Panc1 (cell line): ENCODE data around the gene ATP2B2. TPM values are rescaled to one million over a fixed set of nuclear protein-coding genes. Genes with fewer than 3 reads are reported as not detected.
A peak's percentile ranks its signal among the peaks of the same experiment; 100 is the strongest.

Source experiments
- ATAC-seq: fragments of 200-7000 bp; cut with Tn5 transposase; 2 replicates; pipeline ENCODE4 v1.9.1; 2020; ENCODE audit warnings: mild to moderate bottlenecking, moderate library complexity
- BruUV-seq: library from RNA; stranded (reverse); fragments of 400-500 nt; replicated peaks from 2 replicates; lab custom pipeline; 2021; lab: Mats Ljungman, UMichigan
- CTCF ChIA-PET: fragments of 300-600 bp; sonication (Branson Sonifier 250); formaldehyde crosslinking; loops from one replicate; lab custom pipeline; 2022; ENCODE audit warnings: antibody characterized with exemption; lab: Charles Lee
- POLR2A ChIA-PET: fragments of 300-600 bp; sonication (Branson Sonifier 250); formaldehyde crosslinking; loops from one replicate; lab custom pipeline; 2022; ENCODE audit warnings: antibody characterized with exemption; lab: Charles Lee
- DNase-seq: peaks from one replicate; pipeline ENCODE4 v3.0.0-alpha.2; 2010; ENCODE audit warnings: low read depth, low spot score
- H3K27ac ChIP-seq: 2 replicates; pipeline ENCODE4 v1.5.1; 2011; ENCODE audit warnings: mild to moderate bottlenecking, low read length, inconsistent platforms
- H3K27me3 ChIP-seq: fragments of 200-500 bp; sonication (Bioruptor generic); 2 replicates; pipeline ENCODE4 v1.6.0; 2014; ENCODE audit warnings: low read length, inconsistent platforms; ENCODE audit not compliant: control insufficient read depth, insufficient read depth
- H3K36me3 ChIP-seq: fragments of 200-500 bp; sonication (Bioruptor generic); 2 replicates; pipeline ENCODE4 v1.5.1; 2014; ENCODE audit warnings: inconsistent platforms, mild to moderate bottlenecking, low read length, moderate library complexity; ENCODE audit not compliant: control insufficient read depth, insufficient read depth
- H3K4me1 ChIP-seq: 2 replicates; pipeline ENCODE4 v1.5.1; 2011; ENCODE audit warnings: inconsistent platforms, mild to moderate bottlenecking, low read length, moderate library complexity; ENCODE audit not compliant: control insufficient read depth, insufficient read depth
- H3K4me3 ChIP-seq, 2 experiments: 2 replicates each; pipeline ENCODE4 v1.5.1; 2011 to 2012; ENCODE audit warnings: low read depth in 2 of 2, low read length in 2 of 2, mild to moderate bottlenecking in 2 of 2, inconsistent platforms in 1 of 2, moderate library complexity in 1 of 2
- H3K9me3 ChIP-seq: fragments of 200-500 bp; sonication (Bioruptor generic); 2 replicates; pipeline ENCODE4 v1.5.1; 2014; ENCODE audit warnings: low read depth, mild to moderate bottlenecking, inconsistent platforms, low read length, moderate library complexity; ENCODE audit not compliant: control insufficient read depth, insufficient read depth
- CTCF ChIP-seq: fragments of 450-650 bp; IDR thresholded peaks from 2 replicates; pipeline ENCODE4 v1.5.1; 2017; ENCODE audit warnings: mild to moderate bottlenecking
- POLR2AphosphoS5 ChIP-seq: IDR thresholded peaks from 2 replicates; pipeline ENCODE4 v1.6.1; 2012; ENCODE audit warnings: mild to moderate bottlenecking, low read depth, low read length, moderate library complexity
- SIN3A ChIP-seq: IDR thresholded peaks from 2 replicates; pipeline ENCODE4 v1.6.1; 2012; ENCODE audit warnings: low read depth, mild to moderate bottlenecking, low read length, moderate library complexity, borderline replicate concordance; ENCODE audit not compliant: insufficient read depth
- TCF7L2 ChIP-seq: IDR thresholded peaks from 2 replicates; pipeline ENCODE4 v1.6.1; 2011; ENCODE audit warnings: mild to moderate bottlenecking, low read depth, low read length, inconsistent platforms
- in situ Hi-C: cut with HindIII; loops from 2 replicates; pipeline ENCODE4 v1.10.0; 2016; ENCODE audit warnings: low sequenced_read_pairs, low pct_unique_long_range_greater_than_20kb
- intact Hi-C: fragments of 100-400 bp; cut with micrococcal nuclease; formaldehyde crosslinking; loops from one replicate; pipeline ENCODE4 v1.10.0; 2022; ENCODE audit not compliant: unreplicated experiment
- total RNA-seq: library from RNA; stranded (reverse); gene quantifications from one replicate; pipeline ENCODE4 v1.2.1, GENCODE V29; 2021; ENCODE audit not compliant: unreplicated experiment
- TF ChIP-seq, protein P1 (sequence below), 2 experiments: IDR thresholded peaks; 2 replicates each; pipeline ENCODE4 v1.6.1; 2011 to 2012; ENCODE audit warnings: low read depth in 2 of 2, control low read depth in 1 of 2, low read length in 1 of 2, mild to moderate bottlenecking in 1 of 2, moderate library complexity in 1 of 2; ENCODE audit not compliant: insufficient read depth in 1 of 2

ATP2B2 gene
- total RNA-seq, 1 experiment from 2014 or later: not detected

DNA sequence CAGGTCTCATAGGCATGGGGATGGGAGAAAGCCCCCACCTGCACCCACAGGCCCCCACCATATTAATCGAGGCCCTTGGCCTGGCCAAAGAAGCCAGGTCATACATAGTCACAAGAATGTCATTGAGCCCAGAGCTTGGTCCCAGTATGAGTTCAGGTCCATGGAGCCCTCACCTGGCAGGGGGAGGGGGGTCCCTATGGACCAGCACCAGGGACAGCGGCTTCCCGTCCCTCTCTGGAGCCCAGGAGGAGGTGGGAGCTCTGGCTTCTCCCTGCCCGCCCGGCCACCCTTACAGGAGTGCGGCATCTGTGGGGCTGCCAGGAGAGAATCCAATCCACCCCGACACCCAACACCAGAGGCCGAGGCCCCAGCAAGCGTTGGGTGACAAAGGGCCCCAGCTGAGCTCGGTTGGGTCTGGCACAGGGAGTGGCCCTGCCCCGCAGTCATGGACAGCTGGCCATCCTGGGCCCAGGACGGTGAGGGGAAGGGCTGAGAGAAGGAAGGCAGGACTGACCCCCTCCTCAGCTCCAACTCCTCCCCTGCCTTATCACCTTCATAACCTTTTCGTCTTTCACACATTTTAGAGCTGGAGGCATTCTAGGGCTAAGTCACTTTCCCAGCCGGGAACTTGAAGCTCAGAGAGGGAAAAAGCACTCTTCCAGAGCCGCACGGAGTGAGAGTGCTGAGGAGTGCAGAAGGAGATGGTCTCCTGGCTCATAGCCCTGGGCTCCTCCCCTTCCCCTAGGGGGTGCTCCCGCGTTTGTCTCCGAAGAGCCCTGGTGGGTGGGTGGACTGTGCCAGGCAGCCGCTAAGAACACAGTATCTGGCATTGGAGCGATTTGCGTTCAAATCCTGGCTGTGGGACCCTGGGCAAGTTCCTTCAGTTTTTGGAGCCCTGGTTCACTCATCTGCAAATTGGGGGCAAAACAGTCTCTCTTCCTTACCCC lies 54.6 kb downstream of the ATP2B2 start:
- no peaks in the 10 kb centered on the region for H3K9me3 ChIP-seq
- ChIA-PET CTCF (no interaction called here), POLR2A (no interaction called here)
- H3K4me3 ChIP-seq: no peak overlapping the region
- intact Hi-C loops: no loop called here
- BruUV-seq: no TSS peak
- no peak overlapping the region for H3K27ac ChIP-seq
- H3K27me3 ChIP-seq: no peaks in the 10 kb centered on the region; the same call in 1 of the 2 replicates
- TF ChIP-seq, protein P1, sequence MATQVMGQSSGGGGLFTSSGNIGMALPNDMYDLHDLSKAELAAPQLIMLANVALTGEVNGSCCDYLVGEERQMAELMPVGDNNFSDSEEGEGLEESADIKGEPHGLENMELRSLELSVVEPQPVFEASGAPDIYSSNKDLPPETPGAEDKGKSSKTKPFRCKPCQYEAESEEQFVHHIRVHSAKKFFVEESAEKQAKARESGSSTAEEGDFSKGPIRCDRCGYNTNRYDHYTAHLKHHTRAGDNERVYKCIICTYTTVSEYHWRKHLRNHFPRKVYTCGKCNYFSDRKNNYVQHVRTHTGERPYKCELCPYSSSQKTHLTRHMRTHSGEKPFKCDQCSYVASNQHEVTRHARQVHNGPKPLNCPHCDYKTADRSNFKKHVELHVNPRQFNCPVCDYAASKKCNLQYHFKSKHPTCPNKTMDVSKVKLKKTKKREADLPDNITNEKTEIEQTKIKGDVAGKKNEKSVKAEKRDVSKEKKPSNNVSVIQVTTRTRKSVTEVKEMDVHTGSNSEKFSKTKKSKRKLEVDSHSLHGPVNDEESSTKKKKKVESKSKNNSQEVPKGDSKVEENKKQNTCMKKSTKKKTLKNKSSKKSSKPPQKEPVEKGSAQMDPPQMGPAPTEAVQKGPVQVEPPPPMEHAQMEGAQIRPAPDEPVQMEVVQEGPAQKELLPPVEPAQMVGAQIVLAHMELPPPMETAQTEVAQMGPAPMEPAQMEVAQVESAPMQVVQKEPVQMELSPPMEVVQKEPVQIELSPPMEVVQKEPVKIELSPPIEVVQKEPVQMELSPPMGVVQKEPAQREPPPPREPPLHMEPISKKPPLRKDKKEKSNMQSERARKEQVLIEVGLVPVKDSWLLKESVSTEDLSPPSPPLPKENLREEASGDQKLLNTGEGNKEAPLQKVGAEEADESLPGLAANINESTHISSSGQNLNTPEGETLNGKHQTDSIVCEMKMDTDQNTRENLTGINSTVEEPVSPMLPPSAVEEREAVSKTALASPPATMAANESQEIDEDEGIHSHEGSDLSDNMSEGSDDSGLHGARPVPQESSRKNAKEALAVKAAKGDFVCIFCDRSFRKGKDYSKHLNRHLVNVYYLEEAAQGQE (IDR thresholded peaks at IDR 0.05; ENCODE audit: insufficient read depth in 1 of 2, low read depth in 2 of 2, low read length in 1 of 2): peak; percentile 68 to 75; a peak in 3 of 4 replicates
- TF ChIP-seq POLR2AphosphoS5 (no peak), CTCF (no peak), SIN3A (no peak), TCF7L2 (no peak)
- no peaks in the 10 kb centered on the region for H3K36me3 ChIP-seq
- H3K4me1 ChIP-seq: no peaks in the 10 kb centered on the region
- ATAC-seq (no peak), DNase-seq (no peak)
- in situ Hi-C loops: no loop called here

- H3K9me3 ChIP-seq: no peaks in the 10 kb centered on the region
- TF ChIP-seq TCF7L2 (no peak), CTCF (no peak), SIN3A (no peak), POLR2AphosphoS5 (no peak)
- TF ChIP-seq, protein P1 (IDR thresholded peaks at IDR 0.05; ENCODE audit: insufficient read depth in 1 of 2, low read depth in 2 of 2, low read length in 1 of 2): no peak
- no TSS peak for BruUV-seq
- intact Hi-C loops: no loop called here
- no peak overlapping the region for H3K27ac ChIP-seq
- no peak for ATAC-seq
- no peaks in the 10 kb centered on the region for H3K4me1 ChIP-seq
- H3K36me3 ChIP-seq: no peaks in the 10 kb centered on the region
- in situ Hi-C loops: no loop called here
- ChIA-PET CTCF (no interaction called here), POLR2A (no interaction called here)
- no peak overlapping the region for H3K4me3 ChIP-seq
- no peaks in the 10 kb centered on the region; the same call in 1 of the 2 replicates for H3K27me3 ChIP-seq
- DNase-seq: no peak
These were observed 56.0 kb downstream of the ATP2B2 start for GRCh38 chr3:10449436-10449835.
